A549 treated with DMSO at 1 μM for 4 hours (cell line): ENCODE measurements around the gene SEZ6. TPM values are rescaled to one million over a fixed set of nuclear protein-coding genes. Genes with fewer than 3 reads are reported as not detected.

ENCODE experiments used
- total RNA-seq: library from RNA; stranded (reverse); fragments of 200-300 nt; extraction: Qiagen RNA extraction; gene quantifications from 5 replicates; pipeline ENCODE4 v1.2.3, GENCODE V29; 2022; ENCODE audit warnings: low read depth

The SEZ6 gene, protein sequence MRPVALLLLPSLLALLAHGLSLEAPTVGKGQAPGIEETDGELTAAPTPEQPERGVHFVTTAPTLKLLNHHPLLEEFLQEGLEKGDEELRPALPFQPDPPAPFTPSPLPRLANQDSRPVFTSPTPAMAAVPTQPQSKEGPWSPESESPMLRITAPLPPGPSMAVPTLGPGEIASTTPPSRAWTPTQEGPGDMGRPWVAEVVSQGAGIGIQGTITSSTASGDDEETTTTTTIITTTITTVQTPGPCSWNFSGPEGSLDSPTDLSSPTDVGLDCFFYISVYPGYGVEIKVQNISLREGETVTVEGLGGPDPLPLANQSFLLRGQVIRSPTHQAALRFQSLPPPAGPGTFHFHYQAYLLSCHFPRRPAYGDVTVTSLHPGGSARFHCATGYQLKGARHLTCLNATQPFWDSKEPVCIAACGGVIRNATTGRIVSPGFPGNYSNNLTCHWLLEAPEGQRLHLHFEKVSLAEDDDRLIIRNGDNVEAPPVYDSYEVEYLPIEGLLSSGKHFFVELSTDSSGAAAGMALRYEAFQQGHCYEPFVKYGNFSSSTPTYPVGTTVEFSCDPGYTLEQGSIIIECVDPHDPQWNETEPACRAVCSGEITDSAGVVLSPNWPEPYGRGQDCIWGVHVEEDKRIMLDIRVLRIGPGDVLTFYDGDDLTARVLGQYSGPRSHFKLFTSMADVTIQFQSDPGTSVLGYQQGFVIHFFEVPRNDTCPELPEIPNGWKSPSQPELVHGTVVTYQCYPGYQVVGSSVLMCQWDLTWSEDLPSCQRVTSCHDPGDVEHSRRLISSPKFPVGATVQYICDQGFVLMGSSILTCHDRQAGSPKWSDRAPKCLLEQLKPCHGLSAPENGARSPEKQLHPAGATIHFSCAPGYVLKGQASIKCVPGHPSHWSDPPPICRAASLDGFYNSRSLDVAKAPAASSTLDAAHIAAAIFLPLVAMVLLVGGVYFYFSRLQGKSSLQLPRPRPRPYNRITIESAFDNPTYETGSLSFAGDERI
- total RNA-seq: 0.05 to 0.11 TPM in 2 of 5 replicates, not detected in the others

DNA sequence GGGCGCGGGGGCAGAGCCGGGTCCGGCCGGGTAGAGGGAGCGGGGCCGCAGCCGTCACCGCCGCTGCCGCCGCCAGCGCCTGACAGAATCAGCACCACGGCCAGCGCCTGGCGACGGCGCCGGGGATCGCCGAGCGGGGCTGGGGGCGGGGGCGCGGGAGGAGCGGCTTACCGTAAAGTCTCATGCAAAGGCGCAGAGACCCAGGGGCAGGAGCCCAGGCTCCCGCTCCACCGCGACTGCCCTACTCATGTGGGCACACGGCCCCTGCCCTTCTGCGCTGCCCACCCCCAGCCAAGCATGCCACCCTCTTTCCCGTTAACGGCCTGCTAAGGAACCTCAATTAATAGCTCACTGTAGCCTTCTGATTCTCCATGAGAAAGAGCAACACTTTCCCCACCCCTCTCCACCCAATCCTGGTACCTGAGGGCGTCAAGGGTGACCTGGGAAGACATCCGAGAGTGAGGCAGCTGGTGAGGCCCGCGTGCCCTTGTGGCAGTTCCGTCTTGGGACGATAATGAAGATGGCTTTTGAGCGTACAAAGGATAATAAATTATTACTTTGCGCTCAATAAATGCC, at the start of gene SEZ6:
SEZ6 (minus strand) TSS at position 98 of the 576 bp plus-strand sequence. CDS start 164 bp downstream, outside the sequence.

DNA sequence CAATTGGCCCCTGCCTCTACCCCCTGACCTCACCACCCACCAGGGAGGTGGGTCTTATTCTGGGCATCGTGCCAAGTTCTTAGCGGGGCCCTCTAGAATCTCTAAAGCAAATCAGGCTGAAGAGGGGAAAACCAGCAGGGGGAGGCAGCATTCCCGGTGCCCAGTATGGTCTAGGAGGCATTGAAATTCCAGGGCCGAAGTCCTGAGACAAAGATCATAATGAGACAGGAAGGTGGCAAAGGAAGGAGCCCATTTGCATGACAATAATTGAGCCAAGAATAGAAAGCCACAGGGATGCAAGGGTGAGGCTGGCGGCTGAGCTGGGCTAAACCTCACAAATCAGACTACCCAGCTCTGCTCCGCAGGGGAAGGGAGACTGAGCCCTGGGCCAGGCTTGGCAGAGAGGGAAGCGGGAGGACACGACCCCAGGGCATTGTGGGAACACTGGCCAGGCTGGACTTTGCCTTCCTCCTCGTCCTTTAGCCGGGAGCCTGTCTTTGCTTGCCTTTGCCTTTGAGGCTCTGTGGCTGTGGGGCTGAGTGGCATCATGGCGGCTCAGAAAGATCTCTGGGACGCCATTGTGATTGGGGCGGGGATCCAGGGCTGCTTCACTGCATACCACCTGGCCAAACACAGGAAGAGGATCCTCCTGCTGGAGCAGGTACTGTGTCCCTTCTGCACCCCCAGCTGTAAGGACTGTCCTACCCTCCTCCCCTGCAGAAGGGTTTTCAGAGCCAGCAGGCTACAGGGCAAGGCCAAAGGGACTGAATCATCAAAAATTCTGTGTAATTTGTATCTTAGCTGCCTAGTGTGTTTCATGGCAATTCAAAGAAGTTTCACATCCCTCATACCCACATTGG, 37.1 kb upstream of the SEZ6 start, which contains the start of gene PIPOX:
PIPOX (plus strand) TSS at position 463 of the 860 bp plus-strand sequence; CDS start at position 548, 85 bp downstream.

GRCh38 chr17:28951428-28951990, 54.3 kb downstream of the SEZ6 start, which contains the start of gene PHF12:
TSS of gene PHF12 (minus strand) at chr17:28951518. CDS start at chr17:28950960, 558 bp downstream.

Other genes with a start within 250 kb of the SEZ6 start
- gene FAM222B, start 163.2 kb downstream of the SEZ6 start, total RNA-seq: 19.4 to 22.2 TPM (median 21.7 TPM) in 5 replicates
- gene ERAL1, start 151.0 kb downstream of the SEZ6 start, total RNA-seq: 83.5 to 92.0 TPM (median 85.0 TPM) in 5 replicates
- gene FLOT2, start 108.3 kb downstream of the SEZ6 start, total RNA-seq: 71.6 to 82.0 TPM (median 73.7 TPM) in 5 replicates
- gene DHRS13, start 103.0 kb downstream of the SEZ6 start, total RNA-seq: 4.4 to 6.1 TPM (median 5.4 TPM) in 5 replicates
- gene PHF12, start 54.5 kb downstream of the SEZ6 start, total RNA-seq: 32.0 to 42.7 TPM (median 34.3 TPM) in 5 replicates
- gene PIPOX, start 37.1 kb upstream of the SEZ6 start, total RNA-seq: 0.06 to 0.30 TPM (median 0.29 TPM) in 3 of 5 replicates, not detected in the others
- gene MYO18A, start 174.4 kb upstream of the SEZ6 start, total RNA-seq: 25.5 to 35.1 TPM (median 32.3 TPM) in 5 replicates
- not detected in 5 replicates for gene CRYBA1, start 240.8 kb upstream of the SEZ6 start, total RNA-seq